GM21737 (cell line): Measurements from ENCODE around the gene CSAG1.
"Not testable (repeated sequence)": the region's sequence is repeated elsewhere in the genome, so short reads cannot be mapped to it uniquely, and the experiment has no call there.

Experiments
- ATAC-seq: cut with Tn5 transposase; IDR thresholded peaks from one replicate; pipeline ENCODE4 v1.9.1; 2021; ENCODE audit warnings: mild to moderate bottlenecking, moderate library complexity; ENCODE audit not compliant: unreplicated experiment

The CSAG1 gene, protein sequence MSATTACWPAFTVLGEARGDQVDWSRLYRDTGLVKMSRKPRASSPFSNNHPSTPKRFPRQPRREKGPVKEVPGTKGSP

DNA sequence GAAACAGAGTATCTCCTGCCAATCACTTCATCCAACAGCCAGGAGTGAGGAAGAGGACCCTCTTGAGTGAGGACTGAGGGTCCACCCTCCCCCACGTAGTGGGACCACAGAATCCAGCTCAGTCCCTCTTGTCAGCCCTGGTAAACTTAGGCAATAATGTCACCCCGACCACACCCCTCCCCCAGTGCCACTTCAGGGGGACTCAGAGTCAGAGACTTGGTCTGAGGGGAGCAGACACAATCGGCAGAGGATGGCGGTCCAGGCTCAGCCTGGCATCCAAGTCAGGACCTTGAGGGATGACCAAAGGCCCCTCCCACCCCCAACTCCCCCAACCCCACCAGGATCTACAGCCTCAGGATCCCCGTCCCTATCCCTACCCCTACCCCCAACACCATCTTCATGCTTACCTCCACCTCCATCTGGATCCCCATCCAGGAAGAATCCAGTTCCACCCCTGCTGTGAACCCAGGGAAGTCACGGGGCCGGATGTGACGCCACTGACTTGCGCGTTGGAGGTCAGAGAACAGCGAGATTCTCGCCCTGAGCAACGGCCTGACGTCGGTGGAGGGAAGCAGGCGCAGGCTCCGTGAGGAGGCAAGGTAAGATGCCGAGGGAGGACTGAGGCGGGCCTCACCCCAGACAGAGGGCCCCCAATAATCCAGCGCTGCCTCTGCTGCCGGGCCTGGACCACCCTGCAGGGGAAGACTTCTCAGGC, at the start of gene CSAG1, which contains the start of gene MAGEA12:
Gene CSAG1 (minus strand): TSS at position 461 of the 715 bp plus-strand sequence. CDS start 1,261 bp downstream, outside the sequence.
Gene MAGEA12 (plus strand): TSS at position 497 of the 715 bp plus-strand sequence. CDS start 2,405 bp downstream, outside the sequence.
- ATAC-seq = no peak

DNA sequence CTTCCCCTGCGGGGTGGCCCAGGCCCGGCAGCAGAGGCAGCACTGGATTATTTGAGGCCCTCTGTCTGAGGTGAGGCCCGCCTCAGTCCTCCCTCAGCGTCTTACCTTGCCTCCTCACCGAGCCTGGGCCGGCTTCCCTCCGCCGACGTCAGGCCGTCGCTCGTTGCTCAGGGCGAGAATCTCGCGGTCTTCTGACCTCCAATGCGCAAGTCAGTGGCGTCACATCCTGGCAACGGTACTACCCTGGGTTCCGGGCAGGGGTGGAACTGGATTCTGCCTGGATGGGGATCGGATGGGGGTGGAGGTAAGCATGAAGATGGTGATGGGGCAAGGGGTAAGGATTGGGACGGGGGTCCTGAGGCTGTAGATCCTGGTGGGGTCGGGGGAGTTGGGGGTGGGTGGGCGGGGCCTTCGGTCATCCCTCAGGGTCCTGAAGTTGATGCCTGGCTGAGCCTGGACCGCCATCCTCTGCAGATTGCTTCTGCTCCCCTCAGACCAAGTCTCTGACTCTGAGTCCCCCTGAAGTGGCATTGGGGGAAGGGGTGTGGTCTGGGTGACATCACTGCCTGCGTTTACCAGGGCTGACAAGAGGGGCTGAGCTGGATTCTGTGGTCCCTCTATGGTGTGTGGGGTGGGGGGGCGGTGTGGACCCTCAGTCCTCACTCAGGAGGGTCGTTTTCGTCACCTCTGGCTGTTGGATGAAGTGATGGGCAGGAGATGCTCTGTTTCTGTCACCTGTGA, 36.2 kb upstream of the CSAG1 start, which contains the start of gene MAGEA6:
Gene MAGEA6 (minus strand): TSS at position 141 of the 741 bp plus-strand sequence. CDS start 2,039 bp downstream, outside the sequence.
- ATAC-seq = not testable (repeated sequence)

DNA sequence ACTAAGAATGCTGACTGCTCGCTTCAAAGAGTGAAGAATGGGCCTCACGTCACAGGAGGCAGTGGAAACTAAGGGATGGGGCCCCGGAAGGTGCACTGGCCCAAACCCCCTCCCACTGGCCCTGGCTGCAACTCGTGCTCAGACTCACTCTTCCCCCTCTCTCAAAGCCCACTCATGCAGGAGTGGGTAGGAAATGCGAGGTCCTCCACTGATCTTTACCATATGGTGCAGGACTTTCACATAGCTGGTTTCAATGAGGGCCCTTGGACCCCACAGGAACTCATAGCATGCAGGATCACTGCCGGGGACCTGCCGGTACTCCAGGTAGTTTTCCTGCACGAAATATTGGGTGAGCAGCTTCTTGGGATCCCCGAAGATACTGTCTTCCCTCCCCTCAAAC, 33.0 kb upstream of the CSAG1 start:
- ATAC-seq = not testable (repeated sequence)

DNA sequence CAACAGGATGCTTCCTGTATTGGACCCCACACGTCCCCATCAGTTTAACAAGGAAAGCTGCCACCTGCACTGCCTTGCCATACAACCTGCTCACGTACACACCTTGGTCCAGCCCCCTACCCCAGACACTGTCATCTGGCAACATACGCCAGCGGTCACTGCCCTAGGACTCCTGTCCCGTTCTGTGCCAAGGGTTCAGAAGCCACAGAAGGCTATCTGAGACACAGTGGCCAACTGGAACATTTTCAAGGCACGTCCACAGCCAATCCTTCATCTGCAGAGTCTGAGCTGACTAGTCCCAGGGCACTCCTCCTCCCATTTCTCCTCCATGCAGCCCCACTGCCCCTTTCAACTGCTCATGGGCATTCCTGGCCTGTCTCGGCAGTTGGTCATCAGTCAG, 28.1 kb upstream of the CSAG1 start:
- ATAC-seq = not testable (repeated sequence)

DNA sequence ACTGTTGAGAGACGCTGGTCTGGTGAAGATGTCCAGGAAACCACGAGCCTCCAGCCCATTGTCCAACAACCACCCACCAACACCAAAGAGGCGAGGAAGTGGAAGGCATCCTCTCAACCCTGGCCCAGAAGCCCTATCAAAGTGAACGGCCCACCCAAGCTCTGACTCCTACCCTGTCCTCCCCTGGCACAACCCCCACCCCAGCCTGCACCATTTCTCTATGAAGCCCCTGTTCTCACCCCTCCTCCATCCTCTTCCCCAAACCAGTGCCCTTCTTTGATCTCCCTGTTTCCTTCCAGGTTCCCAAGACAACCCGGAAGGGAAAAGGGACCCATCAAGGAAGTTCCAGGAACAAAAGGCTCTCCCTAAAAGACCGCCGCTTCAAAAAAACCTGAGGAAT, 26.0 kb upstream of the CSAG1 start:
- ATAC-seq = not testable (repeated sequence)

DNA sequence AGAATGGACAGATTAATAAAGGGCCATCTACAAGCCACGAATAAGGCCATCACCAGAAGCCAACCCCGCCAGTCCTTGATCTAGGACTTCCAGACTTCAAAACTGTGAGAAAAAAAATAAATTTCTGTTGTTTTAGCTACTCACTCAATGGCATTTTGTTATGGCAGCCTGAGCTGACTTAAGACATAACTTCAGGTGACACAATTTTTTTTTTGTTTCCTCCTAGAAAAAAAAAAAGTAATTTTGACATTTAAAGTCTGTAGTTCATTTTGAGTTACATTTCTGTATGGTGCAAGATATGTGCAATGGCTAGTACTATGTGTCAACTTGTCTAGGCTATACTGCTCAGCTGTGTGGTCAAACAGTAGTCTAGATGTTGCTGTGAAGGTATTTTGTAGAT, 25.4 kb upstream of the CSAG1 start, which contains the start of gene CSAG3:
Gene CSAG3 (plus strand): TSS at position 301 of the 400 bp plus-strand sequence.
- ATAC-seq = not testable (repeated sequence)

DNA sequence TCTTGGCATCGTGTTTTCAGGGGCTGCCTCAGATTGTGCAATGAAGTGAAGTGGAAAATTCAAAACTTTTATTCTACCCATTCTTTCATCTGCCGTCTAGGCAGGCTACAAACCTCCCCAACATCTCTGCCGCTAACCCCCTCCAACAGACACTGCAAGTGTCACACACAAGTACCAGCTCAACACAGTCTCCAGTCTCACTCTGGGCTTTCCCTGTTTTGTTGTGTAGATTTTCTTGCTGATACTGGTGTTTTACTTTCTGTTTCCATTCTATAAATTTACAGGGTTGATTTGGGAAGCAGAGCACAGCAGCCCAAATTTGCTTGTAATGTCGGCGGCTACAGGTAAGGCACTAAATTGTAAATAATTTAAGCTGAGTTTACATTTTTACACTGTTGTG, 21.4 kb upstream of the CSAG1 start:
- not testable (repeated sequence) for ATAC-seq

DNA sequence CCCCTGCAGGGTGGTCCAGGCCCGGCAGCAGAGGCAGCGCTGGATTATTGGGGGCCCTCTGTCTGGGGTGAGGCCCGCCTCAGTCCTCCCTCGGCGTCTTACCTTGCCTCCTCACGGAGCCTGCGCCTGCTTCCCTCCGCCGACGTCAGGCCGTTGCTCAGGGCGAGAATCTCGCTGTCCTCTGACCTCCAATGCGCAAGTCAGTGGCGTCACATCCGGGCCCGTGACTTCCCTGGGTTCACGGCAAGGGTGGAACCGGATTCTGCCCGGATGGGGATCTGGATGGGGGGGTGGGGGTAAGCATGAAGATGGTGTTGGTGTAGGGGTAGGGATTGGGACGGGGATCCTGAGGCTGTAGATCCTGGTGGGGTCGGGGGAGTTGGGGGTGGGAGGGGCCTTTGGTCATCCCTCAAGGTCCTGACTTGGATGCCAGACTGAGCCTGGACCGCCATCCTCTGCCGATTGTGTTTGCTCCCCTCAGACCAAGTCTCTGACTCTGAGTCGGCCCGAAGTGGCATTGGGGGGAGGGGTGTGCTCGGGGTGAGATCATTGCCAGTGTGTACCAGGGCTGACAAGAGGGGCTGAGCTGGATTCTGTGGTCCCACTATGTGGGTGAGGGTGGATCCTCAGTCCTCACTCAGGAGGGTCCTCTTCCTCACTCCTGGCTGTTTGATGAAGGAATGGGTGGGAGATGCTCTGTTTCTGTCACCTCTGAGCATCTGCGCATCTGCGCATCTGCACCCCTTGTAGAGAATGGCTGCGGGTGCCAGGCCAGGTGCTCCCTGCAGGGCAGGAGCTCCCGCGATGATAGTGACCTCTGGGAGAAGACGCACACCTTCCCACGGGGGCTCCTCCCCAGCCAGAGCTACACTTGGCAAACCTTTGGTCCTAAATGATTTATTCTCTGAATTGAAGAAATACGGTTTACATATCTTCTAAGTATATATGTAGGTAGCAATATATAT, 20.4 kb upstream of the CSAG1 start, which contains the start of gene MAGEA2:
Gene MAGEA2 (minus strand): TSS at position 157 of the 965 bp plus-strand sequence. CDS start 2,479 bp downstream, outside the sequence.
- not testable (repeated sequence) for ATAC-seq

DNA sequence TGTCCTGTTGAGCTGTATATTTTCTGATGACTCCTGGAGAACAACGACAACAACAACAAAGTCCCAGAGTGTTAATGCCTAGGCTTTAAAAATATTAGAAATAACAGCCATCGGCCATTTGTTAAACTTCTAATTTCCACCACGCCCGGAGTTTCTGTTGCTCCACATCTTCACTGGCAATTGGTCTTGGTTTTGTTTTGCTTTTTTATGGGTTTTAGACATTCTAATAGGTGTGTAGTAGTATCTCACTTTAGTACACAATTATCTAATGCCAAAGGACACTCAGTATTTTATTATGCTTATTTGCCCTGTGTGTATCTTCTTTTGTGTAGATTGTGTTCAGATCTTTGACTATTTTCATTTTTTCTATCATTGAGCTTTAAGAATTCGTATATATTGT, 5.0 kb upstream of the CSAG1 start:
- no peak for ATAC-seq

DNA sequence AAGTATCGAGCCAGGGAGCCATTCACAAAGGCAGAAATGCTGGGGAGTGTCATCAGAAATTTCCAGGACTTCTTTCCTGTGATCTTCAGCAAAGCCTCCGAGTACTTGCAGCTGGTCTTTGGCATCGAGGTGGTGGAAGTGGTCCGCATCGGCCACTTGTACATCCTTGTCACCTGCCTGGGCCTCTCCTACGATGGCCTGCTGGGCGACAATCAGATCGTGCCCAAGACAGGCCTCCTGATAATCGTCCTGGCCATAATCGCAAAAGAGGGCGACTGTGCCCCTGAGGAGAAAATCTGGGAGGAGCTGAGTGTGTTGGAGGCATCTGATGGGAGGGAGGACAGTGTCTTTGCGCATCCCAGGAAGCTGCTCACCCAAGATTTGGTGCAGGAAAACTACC, 3.0 kb upstream of the CSAG1 start:
- not testable (repeated sequence) for ATAC-seq

DNA sequence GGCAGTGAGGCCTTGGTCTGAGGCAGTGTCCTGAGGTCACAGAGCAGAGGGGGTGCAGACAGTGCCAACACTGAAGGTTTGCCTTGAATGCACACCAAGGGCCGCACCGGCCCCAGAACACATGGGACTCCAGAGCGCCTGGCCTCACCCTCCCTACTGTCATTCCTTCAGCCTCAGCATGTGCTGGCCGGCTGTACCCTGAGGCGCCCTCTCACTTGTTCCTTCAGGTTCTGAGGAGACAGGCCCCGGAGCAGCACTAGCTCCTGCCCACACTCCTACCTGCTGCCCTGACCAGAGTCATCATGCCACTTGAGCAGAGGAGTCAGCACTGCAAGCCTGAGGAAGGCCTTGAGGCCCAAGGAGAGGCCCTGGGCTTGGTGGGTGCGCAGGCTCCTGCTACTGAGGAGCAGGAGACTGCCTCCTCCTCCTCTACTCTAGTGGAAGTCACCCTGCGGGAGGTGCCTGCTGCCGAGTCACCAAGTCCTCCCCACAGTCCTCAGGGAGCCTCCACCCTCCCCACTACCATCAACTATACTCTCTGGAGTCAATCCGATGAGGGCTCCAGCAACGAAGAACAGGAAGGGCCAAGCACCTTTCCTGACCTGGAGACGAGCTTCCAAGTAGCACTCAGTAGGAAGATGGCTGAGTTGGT, 2.5 kb upstream of the CSAG1 start:
- ATAC-seq = no peak

DNA sequence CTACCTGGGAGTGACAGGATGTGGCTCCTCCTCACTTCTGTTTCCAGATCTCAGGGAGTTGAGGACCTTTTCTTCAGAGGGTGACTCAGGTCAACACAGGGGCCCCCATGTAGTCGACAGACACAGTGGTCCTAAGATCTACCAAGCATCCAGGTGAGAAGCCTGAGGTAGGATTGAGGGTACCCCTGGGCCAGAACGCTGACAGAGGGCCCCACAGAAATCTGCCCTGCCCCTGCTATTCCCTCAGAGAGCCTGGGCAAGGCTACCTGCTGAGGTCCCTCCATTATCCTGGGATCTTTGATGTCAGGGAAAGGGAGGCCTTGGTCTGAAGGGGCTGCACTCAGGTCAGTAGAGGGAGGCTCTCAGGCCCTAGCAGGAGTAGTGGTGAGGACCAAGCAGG, 1.6 kb upstream of the CSAG1 start:
- ATAC-seq = no peak

DNA sequence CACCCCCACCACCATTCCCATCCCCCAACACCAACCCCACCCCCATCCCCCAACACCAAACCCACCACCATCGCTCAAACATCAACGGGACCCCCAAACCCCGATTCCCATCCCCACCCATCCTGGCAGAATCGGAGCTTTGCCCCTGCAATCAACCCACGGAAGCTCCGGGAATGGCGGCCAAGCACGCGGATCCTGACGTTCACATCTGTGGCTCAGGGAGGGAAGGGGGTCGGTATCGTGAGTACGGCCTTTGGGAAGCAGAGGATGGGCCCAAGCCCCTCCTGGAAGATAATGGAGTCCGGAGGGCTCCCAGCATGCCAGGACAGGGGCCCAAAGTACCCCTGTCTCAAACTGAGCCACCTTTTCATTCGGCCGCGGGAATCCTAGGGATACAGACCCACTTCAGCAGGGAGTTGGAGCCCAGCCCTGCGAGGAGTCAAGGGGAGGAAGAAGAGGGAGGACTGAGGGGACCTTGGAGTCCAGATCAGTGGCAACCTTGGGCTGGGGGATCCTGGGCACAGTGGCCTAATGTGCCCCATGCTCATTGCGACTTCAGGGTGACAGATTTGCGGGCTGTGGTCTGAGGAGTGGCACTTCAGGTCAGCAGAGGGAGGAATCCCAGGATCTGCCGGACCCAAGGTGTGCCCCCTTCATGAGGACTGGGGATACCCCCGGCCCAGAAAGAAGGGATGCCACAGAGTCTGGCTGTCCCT, 780 bp upstream of the CSAG1 start:
- not testable (repeated sequence) for ATAC-seq

DNA sequence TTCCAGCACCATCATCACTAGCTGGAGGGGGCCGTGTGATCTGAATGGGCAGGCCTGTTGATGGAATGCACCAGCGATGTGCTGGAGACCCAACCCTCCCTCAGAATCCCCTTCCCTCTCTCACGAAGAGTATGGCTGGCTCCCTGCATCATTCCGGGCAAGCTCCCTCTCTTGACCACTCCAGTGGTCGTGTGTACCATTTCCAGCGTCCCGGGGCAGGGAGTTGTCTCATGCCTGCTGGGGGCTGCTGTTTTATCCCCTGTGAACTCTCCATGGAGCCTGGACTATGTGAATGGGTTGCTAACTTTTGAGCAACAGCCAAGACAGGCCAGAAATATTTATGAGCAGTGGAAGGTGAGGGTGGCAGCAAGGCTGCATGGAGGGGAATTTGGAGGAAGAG, 8.1 kb downstream of the CSAG1 start:
- no peak for ATAC-seq

DNA sequence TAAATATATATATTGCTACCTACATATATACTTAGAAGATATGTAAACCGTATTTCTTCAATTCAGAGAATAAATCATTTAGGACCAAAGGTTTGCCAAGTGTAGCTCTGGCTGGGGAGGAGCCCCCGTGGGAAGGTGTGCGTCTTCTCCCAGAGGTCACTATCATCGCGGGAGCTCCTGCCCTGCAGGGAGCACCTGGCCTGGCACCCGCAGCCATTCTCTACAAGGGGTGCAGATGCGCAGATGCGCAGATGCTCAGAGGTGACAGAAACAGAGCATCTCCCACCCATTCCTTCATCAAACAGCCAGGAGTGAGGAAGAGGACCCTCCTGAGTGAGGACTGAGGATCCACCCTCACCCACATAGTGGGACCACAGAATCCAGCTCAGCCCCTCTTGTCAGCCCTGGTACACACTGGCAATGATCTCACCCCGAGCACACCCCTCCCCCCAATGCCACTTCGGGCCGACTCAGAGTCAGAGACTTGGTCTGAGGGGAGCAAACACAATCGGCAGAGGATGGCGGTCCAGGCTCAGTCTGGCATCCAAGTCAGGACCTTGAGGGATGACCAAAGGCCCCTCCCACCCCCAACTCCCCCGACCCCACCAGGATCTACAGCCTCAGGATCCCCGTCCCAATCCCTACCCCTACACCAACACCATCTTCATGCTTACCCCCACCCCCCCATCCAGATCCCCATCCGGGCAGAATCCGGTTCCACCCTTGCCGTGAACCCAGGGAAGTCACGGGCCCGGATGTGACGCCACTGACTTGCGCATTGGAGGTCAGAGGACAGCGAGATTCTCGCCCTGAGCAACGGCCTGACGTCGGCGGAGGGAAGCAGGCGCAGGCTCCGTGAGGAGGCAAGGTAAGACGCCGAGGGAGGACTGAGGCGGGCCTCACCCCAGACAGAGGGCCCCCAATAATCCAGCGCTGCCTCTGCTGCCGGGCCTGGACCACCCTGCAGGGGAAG, 19.4 kb downstream of the CSAG1 start, which contains the start of gene MAGEA2B:
Gene MAGEA2B (plus strand): TSS at position 814 of the 973 bp plus-strand sequence. CDS start 2,479 bp downstream, outside the sequence.
- ATAC-seq = not testable (repeated sequence)

DNA sequence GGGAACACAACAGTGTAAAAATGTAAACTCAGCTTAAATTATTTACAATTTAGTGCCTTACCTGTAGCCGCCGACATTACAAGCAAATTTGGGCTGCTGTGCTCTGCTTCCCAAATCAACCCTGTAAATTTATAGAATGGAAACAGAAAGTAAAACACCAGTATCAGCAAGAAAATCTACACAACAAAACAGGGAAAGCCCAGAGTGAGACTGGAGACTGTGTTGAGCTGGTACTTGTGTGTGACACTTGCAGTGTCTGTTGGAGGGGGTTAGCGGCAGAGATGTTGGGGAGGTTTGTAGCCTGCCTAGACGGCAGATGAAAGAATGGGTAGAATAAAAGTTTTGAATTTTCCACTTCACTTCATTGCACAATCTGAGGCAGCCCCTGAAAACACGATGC, 20.3 kb downstream of the CSAG1 start:
- not testable (repeated sequence) for ATAC-seq

DNA sequence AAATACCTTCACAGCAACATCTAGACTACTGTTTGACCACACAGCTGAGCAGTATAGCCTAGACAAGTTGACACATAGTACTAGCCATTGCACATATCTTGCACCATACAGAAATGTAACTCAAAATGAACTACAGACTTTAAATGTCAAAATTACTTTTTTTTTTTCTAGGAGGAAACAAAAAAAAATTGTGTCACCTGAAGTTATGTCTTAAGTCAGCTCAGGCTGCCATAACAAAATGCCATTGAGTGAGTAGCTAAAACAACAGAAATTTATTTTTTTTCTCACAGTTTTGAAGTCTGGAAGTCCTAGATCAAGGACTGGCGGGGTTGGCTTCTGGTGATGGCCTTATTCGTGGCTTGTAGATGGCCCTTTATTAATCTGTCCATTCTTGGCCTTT, 24.3 kb downstream of the CSAG1 start, which contains the start of gene CSAG2:
Gene CSAG2 (minus strand): TSS at position 101 of the 400 bp plus-strand sequence. CDS start 161 bp downstream, outside the sequence.
- not testable (repeated sequence) for ATAC-seq

DNA sequence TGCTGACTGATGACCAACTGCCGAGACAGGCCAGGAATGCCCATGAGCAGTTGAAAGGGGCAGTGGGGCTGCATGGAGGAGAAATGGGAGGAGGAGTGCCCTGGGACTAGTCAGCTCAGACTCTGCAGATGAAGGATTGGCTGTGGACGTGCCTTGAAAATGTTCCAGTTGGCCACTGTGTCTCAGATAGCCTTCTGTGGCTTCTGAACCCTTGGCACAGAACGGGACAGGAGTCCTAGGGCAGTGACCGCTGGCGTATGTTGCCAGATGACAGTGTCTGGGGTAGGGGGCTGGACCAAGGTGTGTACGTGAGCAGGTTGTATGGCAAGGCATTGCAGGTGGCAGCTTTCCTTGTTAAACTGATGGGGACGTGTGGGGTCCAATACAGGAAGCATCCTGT, 27.0 kb downstream of the CSAG1 start:
- ATAC-seq = not testable (repeated sequence)
